ACC112 (cell line): ENCODE results near the gene TRDMT1.
A peak's percentile ranks its signal among the peaks of the same experiment; 100 is the strongest.

Source experiments
- H2AFZ ChIP-seq: fragments of 200-600 bp; sonication (generic); one replicate; pipeline ENCODE4 v1.6.0; 2017; ENCODE audit warnings: antibody characterized with exemption, low read length; ENCODE audit not compliant: unreplicated experiment
- H3K27ac ChIP-seq: fragments of 200-600 bp; sonication (generic); 2 replicates; pipeline ENCODE4 v1.5.1; 2014; ENCODE audit warnings: low read depth, mild to moderate bottlenecking, antibody characterized with exemption, low read length, moderate library complexity
- H3K27me3 ChIP-seq: fragments of 200-600 bp; sonication (generic); 2 replicates; pipeline ENCODE4 v1.6.1; 2014; ENCODE audit warnings: mild to moderate bottlenecking, antibody characterized with exemption, low read length, moderate library complexity, mixed read lengths; ENCODE audit not compliant: insufficient read depth
- H3K36me3 ChIP-seq: fragments of 200-600 bp; sonication (generic); 2 replicates; pipeline ENCODE4 v1.6.1; 2016; ENCODE audit warnings: mild to moderate bottlenecking, antibody characterized with exemption, low read length, moderate library complexity, mixed read lengths; ENCODE audit not compliant: insufficient read depth
- H3K4me1 ChIP-seq: fragments of 200-600 bp; sonication (generic); one replicate; pipeline ENCODE4 v1.6.1; 2016; ENCODE audit warnings: low read length, mixed read lengths; ENCODE audit not compliant: insufficient read depth, unreplicated experiment, control insufficient read depth
- H3K4me3 ChIP-seq: fragments of 200-600 bp; sonication (generic); 2 replicates; pipeline ENCODE4 v1.5.1; 2014; ENCODE audit warnings: mild to moderate bottlenecking, low read depth, low read length
- H3K79me2 ChIP-seq: fragments of 200-600 bp; sonication (generic); one replicate; pipeline ENCODE4 v1.6.0; 2016; ENCODE audit warnings: low read length; ENCODE audit not compliant: control insufficient read depth, unreplicated experiment, insufficient read depth

TRDMT1 gene

GRCh38 chr10:17101257-17101909, 100.1 kb downstream of the TRDMT1 start:
- Histone ChIP-seq H3K36me3 (no peaks in the 10 kb centered on the region), H3K4me3 (no peak overlapping the region), H3K79me2 (no peaks in the 10 kb centered on the region)

GRCh38 chr10:17100586-17100985, 100.9 kb downstream of the TRDMT1 start:
- peak overlapping the region; percentile 86 for H2AFZ ChIP-seq

More at GRCh38 chr10:17101257-17101909, 100.1 kb downstream of the TRDMT1 start:
- Histone ChIP-seq H3K4me1 (no peaks in the 10 kb centered on the region), H3K27ac (no peak overlapping the region), H3K27me3 (no peaks in the 10 kb centered on the region), H2AFZ (no peak overlapping the region)

GRCh38 chr10:17098012-17098411, 103.5 kb downstream of the TRDMT1 start:
- Histone ChIP-seq H3K79me2 (no peaks in the 10 kb centered on the region), H3K27ac (no peak overlapping the region), H2AFZ (no peak overlapping the region), H3K27me3 (no peaks in the 10 kb centered on the region), H3K4me3 (no peak overlapping the region), H3K36me3 (no peaks in the 10 kb centered on the region; the same call in 1 of the 2 replicates), H3K4me1 (no peaks in the 10 kb centered on the region)

More at GRCh38 chr10:17100586-17100985, 100.9 kb downstream of the TRDMT1 start:
- no peaks in the 10 kb centered on the region for H3K4me1 ChIP-seq
- no peaks in the 10 kb centered on the region for H3K79me2 ChIP-seq
- H3K27me3 ChIP-seq = no peaks in the 10 kb centered on the region
- no peak overlapping the region for H3K27ac ChIP-seq
- no peak overlapping the region for H3K4me3 ChIP-seq
- H3K36me3 ChIP-seq = no peaks in the 10 kb centered on the region; the same call in 1 of the 2 replicates
